IMR-90 (cell line): Measurements from ENCODE around the gene MIPEP. TPM values are rescaled to one million over a fixed set of nuclear protein-coding genes. Genes with fewer than 3 reads are reported as not detected.

Source experiments
- ATAC-seq: fragments of 200-7000 bp; cut with Tn5 transposase; 2 replicates; pipeline ENCODE4 v1.9.1; 2020; ENCODE audit warnings: low read depth, mild to moderate bottlenecking, moderate library complexity
- BruUV-seq: library from RNA; stranded (reverse); fragments of 400-500 nt; replicated peaks from 2 replicates; lab custom pipeline; 2021; lab: Mats Ljungman, UMichigan
- CTCF ChIA-PET: fragments of 300-600 bp; formaldehyde crosslinking; extraction: SDS; loops from one replicate; lab custom pipeline; 2021; ENCODE audit warnings: antibody characterized with exemption; lab: Yijun Ruan, JAX
- POLR2A ChIA-PET: fragments of 300-600 bp; sonication (Branson Sonifier 250); formaldehyde crosslinking; loops from one replicate; lab custom pipeline; 2022; ENCODE audit warnings: antibody characterized with exemption; ENCODE audit not compliant: unreplicated experiment; lab: Charles Lee
- DNase-seq: peaks from one replicate; pipeline ENCODE4 v3.0.0; 2013
- H2AFZ ChIP-seq: replicated peaks from 2 replicates; pipeline ENCODE3; 2013; ENCODE audit warnings: low read length, mild to moderate bottlenecking; ENCODE audit not compliant: poor library complexity
- H2AK5ac ChIP-seq: 2 replicates; pipeline ENCODE4 v1.6.1; 2013; ENCODE audit warnings: low read depth, low read length, inconsistent platforms
- H2AK9ac ChIP-seq: replicated peaks from 2 replicates; pipeline ENCODE3; 2013; ENCODE audit warnings: mild to moderate bottlenecking, low read depth, low read length, moderate library complexity; ENCODE audit not compliant: poor library complexity
- H2BK120ac ChIP-seq: 2 replicates; pipeline ENCODE4 v1.6.1; 2013; ENCODE audit warnings: low read depth, low read length, inconsistent platforms
- H2BK15ac ChIP-seq: 3 replicates; pipeline ENCODE4 v1.6.1; 2013; ENCODE audit warnings: low read depth, low read length, inconsistent platforms
- H2BK20ac ChIP-seq: 2 replicates; pipeline ENCODE4 v1.6.1; 2013; ENCODE audit warnings: low read depth, mild to moderate bottlenecking, inconsistent platforms, low read length, moderate library complexity
- H2BK5ac ChIP-seq: 2 replicates; pipeline ENCODE4 v1.6.1; 2013; ENCODE audit warnings: mild to moderate bottlenecking, low read depth, low read length, inconsistent platforms; ENCODE audit not compliant: poor library complexity, severe bottlenecking
- H3K14ac ChIP-seq: replicated peaks from 2 replicates; pipeline ENCODE4 v1.6.1; 2013; ENCODE audit warnings: low read depth, low read length, inconsistent platforms
- H3K18ac ChIP-seq: 2 replicates; pipeline ENCODE4 v1.6.1; 2013; ENCODE audit warnings: low read depth, low read length, control low read depth
- H3K23ac ChIP-seq: 2 replicates; pipeline ENCODE4 v1.6.1; 2013; ENCODE audit warnings: low read depth, low read length, inconsistent platforms
- H3K27ac ChIP-seq: 2 replicates; pipeline ENCODE4 v1.5.1; 2013; ENCODE audit warnings: mild to moderate bottlenecking, control low read depth, low read length; ENCODE audit not compliant: insufficient read depth
- H3K27me3 ChIP-seq: 2 replicates; pipeline ENCODE4 v1.6.1; 2013; ENCODE audit warnings: low read length; ENCODE audit not compliant: control insufficient read depth, insufficient read depth
- H3K36me3 ChIP-seq: 2 replicates; pipeline ENCODE4 v1.6.1; 2013; ENCODE audit warnings: low read length, mixed read lengths; ENCODE audit not compliant: control insufficient read depth, insufficient read depth
- H3K4ac ChIP-seq: 2 replicates; pipeline ENCODE4 v1.6.1; 2013; ENCODE audit warnings: low read depth, low read length, inconsistent platforms
- H3K4me1 ChIP-seq: 2 replicates; pipeline ENCODE4 v1.6.1; 2013; ENCODE audit warnings: low read length, mixed read lengths; ENCODE audit not compliant: control insufficient read depth, insufficient read depth
- H3K4me2 ChIP-seq: 2 replicates; pipeline ENCODE4 v1.6.1; 2013; ENCODE audit warnings: low read depth, mild to moderate bottlenecking, control low read depth, low read length, moderate library complexity
- H3K4me3 ChIP-seq: 2 replicates; pipeline ENCODE4 v1.5.1; 2013; ENCODE audit warnings: low read depth, mild to moderate bottlenecking, control low read depth, low read length, moderate library complexity; ENCODE audit not compliant: insufficient read depth
- H3K56ac ChIP-seq: 2 replicates; pipeline ENCODE4 v1.6.1; 2013; ENCODE audit warnings: low read length, inconsistent platforms; ENCODE audit not compliant: insufficient read depth; ENCODE audit errors: extremely low read depth
- H3K79me1 ChIP-seq, 2 experiments: 2 replicates each; pipeline ENCODE4 v1.6.1; 2013; ENCODE audit warnings: low read length in 2 of 2, inconsistent platforms in 1 of 2, low read depth in 1 of 2
- H3K9ac ChIP-seq: 2 replicates; pipeline ENCODE4 v1.6.1; 2013; ENCODE audit warnings: low read depth, low read length, control low read depth
- H3K9me1 ChIP-seq: 2 replicates; pipeline ENCODE4 v1.6.1; 2013; ENCODE audit warnings: low read length, inconsistent platforms; ENCODE audit not compliant: insufficient read depth
- H3K9me3 ChIP-seq: 2 replicates; pipeline ENCODE4 v1.6.1; 2013; ENCODE audit warnings: low read length; ENCODE audit not compliant: control insufficient read depth, insufficient read depth
- H4K20me1 ChIP-seq: 2 replicates; pipeline ENCODE4 v1.6.1; 2013; ENCODE audit warnings: low read length, inconsistent platforms; ENCODE audit not compliant: insufficient read depth
- H4K5ac ChIP-seq: 2 replicates; pipeline ENCODE4 v1.6.1; 2013; ENCODE audit warnings: mild to moderate bottlenecking, low read depth, low read length, control low read depth
- H4K8ac ChIP-seq, 2 experiments: 2 replicates each; pipeline ENCODE4 v1.6.1; 2013; ENCODE audit warnings: low read depth in 2 of 2, low read length in 2 of 2, control low read depth in 1 of 2, inconsistent platforms in 1 of 2
- H4K91ac ChIP-seq: 2 replicates; pipeline ENCODE4 v1.6.1; 2013; ENCODE audit warnings: low read depth, low read length, inconsistent platforms; ENCODE audit not compliant: insufficient read depth
- BHLHE40 ChIP-seq: fragments of 150-350 bp; IDR thresholded peaks from 2 replicates; pipeline ENCODE4 v1.6.1; 2016; ENCODE audit warnings: mild to moderate bottlenecking, low read depth, low read length
- FOS ChIP-seq: fragments of 150-350 bp; IDR thresholded peaks from 2 replicates; pipeline ENCODE4 v1.6.1; 2016; ENCODE audit warnings: low read depth, low read length
- MAFK ChIP-seq: IDR thresholded peaks from 2 replicates; pipeline ENCODE4 v1.6.1; 2012; ENCODE audit warnings: low read depth, low read length, improper control_type of control experiment
- MAZ ChIP-seq: IDR thresholded peaks from 2 replicates; pipeline ENCODE4 v1.6.1; 2012; ENCODE audit warnings: low read depth, mild to moderate bottlenecking, low read length, improper control_type of control experiment, moderate library complexity, borderline replicate concordance
- MXI1 ChIP-seq: IDR thresholded peaks from 2 replicates; pipeline ENCODE4 v1.6.1; 2012; ENCODE audit warnings: low read depth, mild to moderate bottlenecking, low read length, moderate library complexity, borderline replicate concordance
- NFE2L2 ChIP-seq: fragments of 150-350 bp; IDR thresholded peaks from 2 replicates; pipeline ENCODE4 v1.6.1; 2016; ENCODE audit warnings: low read depth, mild to moderate bottlenecking, low read length
- RAD21 ChIP-seq: IDR thresholded peaks from 2 replicates; pipeline ENCODE4 v1.6.1; 2012; ENCODE audit warnings: low read length, improper control_type of control experiment
- RCOR1 ChIP-seq: IDR thresholded peaks from 2 replicates; pipeline ENCODE4 v1.6.1; 2012; ENCODE audit warnings: mild to moderate bottlenecking, low read length, improper control_type of control experiment; ENCODE audit not compliant: insufficient replicate concordance
- RFX5 ChIP-seq: IDR thresholded peaks from 2 replicates; pipeline ENCODE4 v1.8.0; 2012; ENCODE audit warnings: low read depth, mild to moderate bottlenecking, low read length, moderate library complexity
- SMC3 ChIP-seq: fragments of 150-350 bp; IDR thresholded peaks from 2 replicates; pipeline ENCODE4 v1.6.1; 2016; ENCODE audit warnings: low read depth, mild to moderate bottlenecking, antibody characterized with exemption, low read length, moderate library complexity
- WGBS, 2 experiments: methylation state at CpG; one replicate each; pipeline versions ENCODE4 v1.1.5 to v1.1.7; 2013; ENCODE audit warnings: missing lambda C conversion rate in 2 of 2; ENCODE audit not compliant: insufficient read length in 1 of 2; ENCODE audit errors: extremely low coverage in 2 of 2; 5-methylcytosine and 5-hydroxymethylcytosine counted together
- dilution Hi-C: fragments of 300-500 bp; cut with HindIII; formaldehyde crosslinking; loops from one replicate; pipeline ENCODE4 v1.14.3; 2018; ENCODE audit warnings: low sequenced_read_pairs; ENCODE audit not compliant: unreplicated experiment
- in situ Hi-C: fragments of 300-500 bp; cut with MboI; formaldehyde crosslinking; loops from 3 replicates; pipeline ENCODE4 v1.14.3; 2019; ENCODE audit warnings: low sequenced_read_pairs, inconsistent platforms, mixed read lengths
- intact Hi-C: fragments of 100-400 bp; cut with micrococcal nuclease; formaldehyde crosslinking; loops from 2 replicates; pipeline ENCODE4 v1.10.0; 2022
- polyA plus RNA-seq, 3 experiments: library from polyadenylated mRNA; depleted of rRNA; stranded (reverse); fragments of >200 nt; gene quantifications; 2 replicates each; pipeline ENCODE4 v1.2.3, GENCODE V29; 2012; ENCODE audit warnings: low replicate concordance in 1 of 3
- total RNA-seq: library from RNA; depleted of rRNA; stranded (reverse); fragments of >200 nt; gene quantifications from 2 replicates; pipeline ENCODE4 v1.2.3, GENCODE V29; 2012
- TF ChIP-seq, protein P1 (sequence below): conservative IDR thresholded peaks from 2 replicates; pipeline ENCODE4 v1.5.1; 2012; ENCODE audit warnings: mild to moderate bottlenecking, low read depth, low read length, improper control_type of control experiment
- TF ChIP-seq, protein P2 (sequence below): fragments of 150-350 bp; IDR thresholded peaks from 2 replicates; pipeline ENCODE4 v1.6.1; 2016; ENCODE audit warnings: low read depth, mild to moderate bottlenecking, low read length, moderate library complexity, borderline replicate concordance

MIPEP gene
- total and polyA plus RNA-seq, 2 of the 4 experiments (the other 2 are of a cell fraction) = 15.0 to 21.5 TPM

DNA sequence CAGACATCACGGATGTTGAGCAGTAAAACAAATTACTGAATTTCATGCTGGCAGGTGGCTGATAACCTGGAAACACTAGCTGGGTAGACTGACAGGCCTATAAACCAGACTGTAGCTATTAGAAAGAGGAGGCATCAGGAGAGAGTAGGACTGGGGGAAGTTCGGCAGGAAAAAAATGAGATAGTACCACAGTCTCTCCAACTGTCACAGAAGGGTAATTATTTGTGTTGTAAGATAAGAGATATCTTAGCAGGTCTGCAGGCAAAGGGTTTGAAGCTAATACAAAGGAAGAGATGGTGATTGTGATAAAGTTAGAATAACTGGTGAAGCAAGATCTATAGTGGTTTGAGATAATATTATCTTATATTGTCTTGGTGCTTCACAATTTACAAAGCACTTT, 41.7 kb downstream of the MIPEP start:
- H3K4me1 ChIP-seq = no peaks in the 10 kb centered on the region
- no peak overlapping the region for H3K56ac ChIP-seq
- H4K8ac ChIP-seq = no peak overlapping the region
- in situ Hi-C loops (no loop called here), intact Hi-C loops (no loop called here), dilution Hi-C loops (no loop called here)
- ChIA-PET CTCF (no interaction called here), POLR2A (interaction anchor here (0.6 kb wide), 1 partner anchor 169 kb away, joined by 4 read pairs; no protein-coding TSS in a partner anchor)
- no peak overlapping the region for H3K18ac ChIP-seq
- H3K23ac ChIP-seq = no peak overlapping the region
- no peak for ATAC-seq
- no peaks in the 10 kb centered on the region for H3K79me1 ChIP-seq
- H3K27ac ChIP-seq = no peak overlapping the region
- no peak overlapping the region for H3K14ac ChIP-seq
- H2AK5ac ChIP-seq = no peak overlapping the region
- H3K27me3 ChIP-seq = no peaks in the 10 kb centered on the region
- no peaks in the 10 kb centered on the region for H4K20me1 ChIP-seq
- no peak overlapping the region for H2BK20ac ChIP-seq
- no peak overlapping the region for H4K5ac ChIP-seq
- H2AFZ ChIP-seq = no peak overlapping the region
- H3K36me3 ChIP-seq = peaks cover 3% of the 10 kb centered on the region
- H2AK9ac ChIP-seq = no peak overlapping the region
- no peak overlapping the region for H3K9ac ChIP-seq
- no peaks in the 10 kb centered on the region for H3K9me3 ChIP-seq
- H2BK120ac ChIP-seq = no peak overlapping the region
- H4K91ac ChIP-seq = no peak overlapping the region
- WGBS, 2 experiments = no CpG with 5 or more reads among the region's 2 CpGs
- DNase-seq = no peak
- H2BK5ac ChIP-seq = no peak overlapping the region
- H3K4me3 ChIP-seq = no peak overlapping the region
- H3K4ac ChIP-seq = no peak overlapping the region
- no peak overlapping the region for H3K4me2 ChIP-seq
- TF ChIP-seq SMC3 (no peak), RCOR1 (no peak), BHLHE40 (no peak), MAFK (no peak), MAZ (no peak), NFE2L2 (no peak), RAD21 (no peak), MXI1 (no peak), RFX5 (no peak), FOS (no peak)
- TF ChIP-seq, protein P1, sequence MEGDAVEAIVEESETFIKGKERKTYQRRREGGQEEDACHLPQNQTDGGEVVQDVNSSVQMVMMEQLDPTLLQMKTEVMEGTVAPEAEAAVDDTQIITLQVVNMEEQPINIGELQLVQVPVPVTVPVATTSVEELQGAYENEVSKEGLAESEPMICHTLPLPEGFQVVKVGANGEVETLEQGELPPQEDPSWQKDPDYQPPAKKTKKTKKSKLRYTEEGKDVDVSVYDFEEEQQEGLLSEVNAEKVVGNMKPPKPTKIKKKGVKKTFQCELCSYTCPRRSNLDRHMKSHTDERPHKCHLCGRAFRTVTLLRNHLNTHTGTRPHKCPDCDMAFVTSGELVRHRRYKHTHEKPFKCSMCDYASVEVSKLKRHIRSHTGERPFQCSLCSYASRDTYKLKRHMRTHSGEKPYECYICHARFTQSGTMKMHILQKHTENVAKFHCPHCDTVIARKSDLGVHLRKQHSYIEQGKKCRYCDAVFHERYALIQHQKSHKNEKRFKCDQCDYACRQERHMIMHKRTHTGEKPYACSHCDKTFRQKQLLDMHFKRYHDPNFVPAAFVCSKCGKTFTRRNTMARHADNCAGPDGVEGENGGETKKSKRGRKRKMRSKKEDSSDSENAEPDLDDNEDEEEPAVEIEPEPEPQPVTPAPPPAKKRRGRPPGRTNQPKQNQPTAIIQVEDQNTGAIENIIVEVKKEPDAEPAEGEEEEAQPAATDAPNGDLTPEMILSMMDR = no peak
- TF ChIP-seq, protein P2, sequence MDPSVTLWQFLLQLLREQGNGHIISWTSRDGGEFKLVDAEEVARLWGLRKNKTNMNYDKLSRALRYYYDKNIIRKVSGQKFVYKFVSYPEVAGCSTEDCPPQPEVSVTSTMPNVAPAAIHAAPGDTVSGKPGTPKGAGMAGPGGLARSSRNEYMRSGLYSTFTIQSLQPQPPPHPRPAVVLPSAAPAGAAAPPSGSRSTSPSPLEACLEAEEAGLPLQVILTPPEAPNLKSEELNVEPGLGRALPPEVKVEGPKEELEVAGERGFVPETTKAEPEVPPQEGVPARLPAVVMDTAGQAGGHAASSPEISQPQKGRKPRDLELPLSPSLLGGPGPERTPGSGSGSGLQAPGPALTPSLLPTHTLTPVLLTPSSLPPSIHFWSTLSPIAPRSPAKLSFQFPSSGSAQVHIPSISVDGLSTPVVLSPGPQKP = no peak
- peaks cover 3% of the 10 kb centered on the region for H3K9me1 ChIP-seq
- no peak overlapping the region for H2BK15ac ChIP-seq
- BruUV-seq = no TSS peak
